SK-N-SH treated with all-trans-retinoic acid at 6 μM for 48 hours (cell line): ENCODE measurements around the gene LSM2.

Source experiments
- ATAC-seq: fragments of 200-7000 bp; cut with Tn5 transposase; 3 replicates; pipeline ENCODE4 v1.9.1; 2020; ENCODE audit warnings: mild to moderate bottlenecking, moderate library complexity
- BACH2 ChIP-seq: fragments of 250-450 bp; sonication (Bioruptor Pico); IDR thresholded peaks from 2 replicates; pipeline ENCODE4 v1.9.0; 2021; ENCODE audit warnings: mild to moderate bottlenecking, borderline replicate concordance
- CSDC2 ChIP-seq: fragments of 250-450 bp; sonication (Bioruptor Pico); IDR thresholded peaks from 2 replicates; pipeline ENCODE4 v1.5.0; 2020; ENCODE audit warnings: mild to moderate bottlenecking, moderate library complexity
- ESRRG ChIP-seq: fragments of 250-450 bp; sonication (Bioruptor Pico); IDR thresholded peaks from 2 replicates; pipeline ENCODE4 v1.6.1; 2021; ENCODE audit warnings: mild to moderate bottlenecking
- GLIS3 ChIP-seq: fragments of 250-450 bp; sonication (Bioruptor Pico); IDR thresholded peaks from 2 replicates; pipeline ENCODE4 v1.5.0; 2020; ENCODE audit warnings: mild to moderate bottlenecking, moderate library complexity
- ISL1 ChIP-seq: fragments of 250-450 bp; sonication (Bioruptor Pico); IDR thresholded peaks from 2 replicates; pipeline ENCODE4 v2.1.2; 2022; ENCODE audit warnings: mild to moderate bottlenecking, moderate library complexity
- OSR1 ChIP-seq: fragments of 250-450 bp; sonication (Bioruptor Pico); IDR thresholded peaks from 2 replicates; pipeline ENCODE4 v1.8.0; 2022; ENCODE audit warnings: moderate library complexity, mild to moderate bottlenecking, inconsistent platforms
- PPARA ChIP-seq: fragments of 250-450 bp; sonication (Bioruptor Pico); IDR thresholded peaks from 2 replicates; pipeline ENCODE4 v1.5.0; 2020; ENCODE audit warnings: mild to moderate bottlenecking, borderline replicate concordance
- SNAI2 ChIP-seq: fragments of 250-450 bp; sonication (Bioruptor Pico); IDR thresholded peaks from 2 replicates; pipeline ENCODE4 v1.5.0; 2020; ENCODE audit warnings: mild to moderate bottlenecking, moderate library complexity
- TCF4 ChIP-seq: fragments of 250-450 bp; sonication (Bioruptor Pico); IDR thresholded peaks from 2 replicates; pipeline ENCODE4 v1.8.0; 2021; ENCODE audit warnings: mild to moderate bottlenecking, moderate library complexity, borderline replicate concordance
- TOX ChIP-seq: fragments of 250-450 bp; sonication (Bioruptor Pico); IDR thresholded peaks from 2 replicates; pipeline ENCODE4 v1.8.0; 2021; ENCODE audit warnings: mild to moderate bottlenecking, moderate library complexity, borderline replicate concordance
- ZFP30 ChIP-seq: fragments of 450-650 bp; formaldehyde crosslinking; IDR thresholded peaks from 2 replicates; pipeline ENCODE4 v1.5.0; 2022; ENCODE audit warnings: mild to moderate bottlenecking, moderate library complexity
- ZNF565 ChIP-seq: fragments of 450-650 bp; formaldehyde crosslinking; conservative IDR thresholded peaks from 2 replicates; pipeline ENCODE4 v1.5.0; 2020; ENCODE audit warnings: low read depth, mild to moderate bottlenecking, moderate library complexity
- ZNF70 ChIP-seq: fragments of 450-650 bp; formaldehyde crosslinking; IDR thresholded peaks from 2 replicates; pipeline ENCODE4 v1.5.0; 2020; ENCODE audit warnings: mild to moderate bottlenecking, moderate library complexity
- ZNF8 ChIP-seq: fragments of 450-650 bp; formaldehyde crosslinking; IDR thresholded peaks from 2 replicates; pipeline ENCODE4 v1.5.0; 2020; ENCODE audit warnings: mild to moderate bottlenecking, moderate library complexity
- TF ChIP-seq, protein P1 (sequence below): fragments of 250-450 bp; sonication (Bioruptor Pico); IDR thresholded peaks from 2 replicates; pipeline ENCODE4 v1.5.1; 2021; ENCODE audit warnings: mild to moderate bottlenecking, moderate library complexity
- TF ChIP-seq, protein P2 (sequence below): fragments of 250-450 bp; sonication (Bioruptor Pico); IDR thresholded peaks from 2 replicates; pipeline ENCODE4 v1.8.0; 2020; ENCODE audit warnings: mild to moderate bottlenecking, moderate library complexity, borderline replicate concordance
- TF ChIP-seq, protein P3 (sequence below): fragments of 250-450 bp; sonication (Bioruptor Pico); IDR thresholded peaks from 2 replicates; pipeline ENCODE4 v1.8.0; 2021; ENCODE audit warnings: low read depth, mild to moderate bottlenecking, moderate library complexity, borderline replicate concordance
- TF ChIP-seq, protein P4 (sequence below): fragments of 250-450 bp; sonication (Bioruptor Pico); IDR thresholded peaks from 2 replicates; pipeline ENCODE4 v1.5.1; 2020; ENCODE audit warnings: low read depth, mild to moderate bottlenecking, moderate library complexity
- TF ChIP-seq, protein P5 (sequence below): fragments of 250-450 bp; sonication (Bioruptor Pico); IDR thresholded peaks from 2 replicates; pipeline ENCODE4 v1.5.0; 2020; ENCODE audit warnings: mild to moderate bottlenecking, moderate library complexity

Gene LSM2

DNA sequence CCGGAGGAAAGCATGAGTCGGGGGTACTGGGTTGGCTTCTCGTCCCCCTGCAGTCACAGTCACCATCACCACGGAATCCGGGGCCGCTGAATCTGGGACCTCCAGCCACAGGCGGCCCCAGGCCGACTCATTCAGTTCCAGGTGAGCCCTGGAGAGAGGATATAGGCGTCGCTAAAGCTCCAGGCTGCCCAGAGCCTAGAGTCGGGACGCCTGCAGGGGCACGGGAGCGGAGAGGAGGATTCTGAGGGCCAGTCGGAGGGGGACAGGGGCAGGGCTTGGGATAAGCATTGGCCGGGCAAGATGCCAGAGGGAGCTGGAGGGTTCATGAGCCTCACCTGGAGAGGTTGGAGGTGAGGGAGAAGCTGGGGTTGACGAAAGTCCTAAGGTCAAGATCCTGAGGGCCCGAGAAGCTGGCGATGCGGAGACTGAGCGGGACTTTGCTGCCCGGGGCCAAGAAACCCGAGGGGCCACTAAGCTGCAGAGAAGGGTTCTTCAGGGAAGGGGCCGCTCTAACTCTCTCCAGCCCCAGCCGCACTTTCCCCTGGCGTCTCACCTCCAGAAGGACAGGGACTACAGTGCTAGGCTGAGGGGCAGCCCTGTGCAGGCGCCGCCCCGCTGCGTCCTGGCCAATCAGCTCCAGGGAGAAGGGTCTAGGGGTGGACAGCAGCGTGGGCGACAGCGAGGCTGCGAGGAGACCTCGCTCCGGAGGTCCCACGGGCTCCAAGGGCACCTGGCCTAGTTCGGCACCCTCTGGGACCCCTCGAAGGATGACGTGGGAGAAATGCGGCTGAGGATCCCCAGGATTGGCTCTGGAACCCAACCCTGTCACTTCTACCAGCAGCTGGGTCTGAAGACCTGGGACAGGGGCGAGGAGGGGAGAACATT is 40.6 kb downstream of the LSM2 start:
- ATAC-seq, result peak; percentile 81
- no peak for TF ChIP-seq ZNF565 (CRISPR knock-in tag)
- TF ChIP-seq, protein P1, sequence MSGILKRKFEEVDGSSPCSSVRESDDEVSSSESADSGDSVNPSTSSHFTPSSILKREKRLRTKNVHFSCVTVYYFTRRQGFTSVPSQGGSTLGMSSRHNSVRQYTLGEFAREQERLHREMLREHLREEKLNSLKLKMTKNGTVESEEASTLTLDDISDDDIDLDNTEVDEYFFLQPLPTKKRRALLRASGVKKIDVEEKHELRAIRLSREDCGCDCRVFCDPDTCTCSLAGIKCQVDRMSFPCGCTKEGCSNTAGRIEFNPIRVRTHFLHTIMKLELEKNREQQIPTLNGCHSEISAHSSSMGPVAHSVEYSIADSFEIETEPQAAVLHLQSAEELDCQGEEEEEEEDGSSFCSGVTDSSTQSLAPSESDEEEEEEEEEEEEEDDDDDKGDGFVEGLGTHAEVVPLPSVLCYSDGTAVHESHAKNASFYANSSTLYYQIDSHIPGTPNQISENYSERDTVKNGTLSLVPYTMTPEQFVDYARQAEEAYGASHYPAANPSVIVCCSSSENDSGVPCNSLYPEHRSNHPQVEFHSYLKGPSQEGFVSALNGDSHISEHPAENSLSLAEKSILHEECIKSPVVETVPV (CRISPR knock-in tag), result no peak
- TF ChIP-seq TOX, result no peak
- TF ChIP-seq, protein P2, sequence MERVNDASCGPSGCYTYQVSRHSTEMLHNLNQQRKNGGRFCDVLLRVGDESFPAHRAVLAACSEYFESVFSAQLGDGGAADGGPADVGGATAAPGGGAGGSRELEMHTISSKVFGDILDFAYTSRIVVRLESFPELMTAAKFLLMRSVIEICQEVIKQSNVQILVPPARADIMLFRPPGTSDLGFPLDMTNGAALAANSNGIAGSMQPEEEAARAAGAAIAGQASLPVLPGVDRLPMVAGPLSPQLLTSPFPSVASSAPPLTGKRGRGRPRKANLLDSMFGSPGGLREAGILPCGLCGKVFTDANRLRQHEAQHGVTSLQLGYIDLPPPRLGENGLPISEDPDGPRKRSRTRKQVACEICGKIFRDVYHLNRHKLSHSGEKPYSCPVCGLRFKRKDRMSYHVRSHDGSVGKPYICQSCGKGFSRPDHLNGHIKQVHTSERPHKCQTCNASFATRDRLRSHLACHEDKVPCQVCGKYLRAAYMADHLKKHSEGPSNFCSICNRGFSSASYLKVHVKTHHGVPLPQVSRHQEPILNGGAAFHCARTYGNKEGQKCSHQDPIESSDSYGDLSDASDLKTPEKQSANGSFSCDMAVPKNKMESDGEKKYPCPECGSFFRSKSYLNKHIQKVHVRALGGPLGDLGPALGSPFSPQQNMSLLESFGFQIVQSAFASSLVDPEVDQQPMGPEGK (CRISPR knock-in tag), result no peak
- no peak for TF ChIP-seq ESRRG
- no peak for TF ChIP-seq ZFP30 (CRISPR knock-in tag)
- TF ChIP-seq, protein P3, sequence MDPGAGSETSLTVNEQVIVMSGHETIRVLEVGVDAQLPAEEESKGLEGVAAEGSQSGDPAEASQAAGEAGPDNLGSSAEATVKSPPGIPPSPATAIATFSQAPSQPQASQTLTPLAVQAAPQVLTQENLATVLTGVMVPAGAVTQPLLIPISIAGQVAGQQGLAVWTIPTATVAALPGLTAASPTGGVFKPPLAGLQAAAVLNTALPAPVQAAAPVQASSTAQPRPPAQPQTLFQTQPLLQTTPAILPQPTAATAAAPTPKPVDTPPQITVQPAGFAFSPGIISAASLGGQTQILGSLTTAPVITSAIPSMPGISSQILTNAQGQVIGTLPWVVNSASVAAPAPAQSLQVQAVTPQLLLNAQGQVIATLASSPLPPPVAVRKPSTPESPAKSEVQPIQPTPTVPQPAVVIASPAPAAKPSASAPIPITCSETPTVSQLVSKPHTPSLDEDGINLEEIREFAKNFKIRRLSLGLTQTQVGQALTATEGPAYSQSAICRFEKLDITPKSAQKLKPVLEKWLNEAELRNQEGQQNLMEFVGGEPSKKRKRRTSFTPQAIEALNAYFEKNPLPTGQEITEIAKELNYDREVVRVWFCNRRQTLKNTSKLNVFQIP, result no peak
- TF ChIP-seq ZNF8 (CRISPR knock-in tag), result no peak
- TF ChIP-seq, protein P4, sequence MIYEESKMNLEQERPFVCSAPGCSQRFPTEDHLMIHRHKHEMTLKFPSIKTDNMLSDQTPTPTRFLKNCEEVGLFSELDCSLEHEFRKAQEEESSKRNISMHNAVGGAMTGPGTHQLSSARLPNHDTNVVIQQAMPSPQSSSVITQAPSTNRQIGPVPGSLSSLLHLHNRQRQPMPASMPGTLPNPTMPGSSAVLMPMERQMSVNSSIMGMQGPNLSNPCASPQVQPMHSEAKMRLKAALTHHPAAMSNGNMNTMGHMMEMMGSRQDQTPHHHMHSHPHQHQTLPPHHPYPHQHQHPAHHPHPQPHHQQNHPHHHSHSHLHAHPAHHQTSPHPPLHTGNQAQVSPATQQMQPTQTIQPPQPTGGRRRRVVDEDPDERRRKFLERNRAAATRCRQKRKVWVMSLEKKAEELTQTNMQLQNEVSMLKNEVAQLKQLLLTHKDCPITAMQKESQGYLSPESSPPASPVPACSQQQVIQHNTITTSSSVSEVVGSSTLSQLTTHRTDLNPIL (CRISPR knock-in tag), result no peak
- TF ChIP-seq, all 23 proteins: peak for 0

DNA sequence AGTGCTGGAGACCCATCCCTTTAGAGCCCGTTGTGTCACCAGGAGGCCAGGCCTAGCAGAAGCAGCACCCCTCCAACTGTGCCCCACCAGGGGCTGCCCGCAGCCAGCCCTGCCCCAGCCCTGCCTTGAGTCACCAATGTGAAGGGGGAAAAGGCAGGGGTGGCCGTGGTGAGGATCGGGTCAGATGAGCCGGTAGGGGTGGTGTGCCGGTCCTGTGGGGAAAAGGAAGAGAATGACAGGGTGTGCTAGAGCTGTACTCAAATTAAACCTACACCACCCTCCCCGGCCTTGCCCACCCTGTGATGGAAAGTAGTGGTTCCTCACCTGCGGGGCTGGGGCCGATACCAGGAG is 41.2 kb downstream of the LSM2 start:
- TF ChIP-seq CSDC2 (no peak), ISL1 (CRISPR knock-in tag) (no peak), ZNF565 (CRISPR knock-in tag) (no peak), PPARA (CRISPR knock-in tag) (no peak)
- ATAC-seq, result no peak

DNA sequence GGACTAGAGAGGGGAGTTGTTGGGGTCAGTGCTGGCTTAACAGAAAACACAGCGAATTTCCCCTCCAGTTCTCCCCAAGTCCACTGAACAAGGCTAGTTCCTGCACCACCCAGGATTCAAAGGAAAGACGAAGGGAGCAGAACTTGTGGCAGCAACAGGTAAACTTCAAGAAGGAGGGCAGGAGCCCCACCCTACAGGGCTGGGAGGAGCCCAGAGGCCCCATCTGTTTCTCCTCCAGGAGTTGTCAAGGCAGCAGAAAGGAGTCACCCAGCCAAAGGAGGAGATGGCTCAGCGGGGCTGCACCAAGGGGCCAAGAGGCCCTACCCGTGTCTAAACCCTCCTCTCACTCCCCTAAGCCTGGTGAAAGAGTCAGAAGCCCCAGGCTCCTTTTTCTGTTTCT is 42.6 kb downstream of the LSM2 start:
- TF ChIP-seq, protein P1 (CRISPR knock-in tag), result no peak
- TF ChIP-seq PPARA (CRISPR knock-in tag) (no peak), ZNF565 (CRISPR knock-in tag) (no peak), OSR1 (CRISPR knock-in tag) (no peak), TCF4 (CRISPR knock-in tag) (no peak), BACH2 (CRISPR knock-in tag) (no peak), ZNF70 (CRISPR knock-in tag) (no peak), TOX (no peak), GLIS3 (CRISPR knock-in tag) (no peak), SNAI2 (CRISPR knock-in tag) (no peak)
- TF ChIP-seq, protein P5, sequence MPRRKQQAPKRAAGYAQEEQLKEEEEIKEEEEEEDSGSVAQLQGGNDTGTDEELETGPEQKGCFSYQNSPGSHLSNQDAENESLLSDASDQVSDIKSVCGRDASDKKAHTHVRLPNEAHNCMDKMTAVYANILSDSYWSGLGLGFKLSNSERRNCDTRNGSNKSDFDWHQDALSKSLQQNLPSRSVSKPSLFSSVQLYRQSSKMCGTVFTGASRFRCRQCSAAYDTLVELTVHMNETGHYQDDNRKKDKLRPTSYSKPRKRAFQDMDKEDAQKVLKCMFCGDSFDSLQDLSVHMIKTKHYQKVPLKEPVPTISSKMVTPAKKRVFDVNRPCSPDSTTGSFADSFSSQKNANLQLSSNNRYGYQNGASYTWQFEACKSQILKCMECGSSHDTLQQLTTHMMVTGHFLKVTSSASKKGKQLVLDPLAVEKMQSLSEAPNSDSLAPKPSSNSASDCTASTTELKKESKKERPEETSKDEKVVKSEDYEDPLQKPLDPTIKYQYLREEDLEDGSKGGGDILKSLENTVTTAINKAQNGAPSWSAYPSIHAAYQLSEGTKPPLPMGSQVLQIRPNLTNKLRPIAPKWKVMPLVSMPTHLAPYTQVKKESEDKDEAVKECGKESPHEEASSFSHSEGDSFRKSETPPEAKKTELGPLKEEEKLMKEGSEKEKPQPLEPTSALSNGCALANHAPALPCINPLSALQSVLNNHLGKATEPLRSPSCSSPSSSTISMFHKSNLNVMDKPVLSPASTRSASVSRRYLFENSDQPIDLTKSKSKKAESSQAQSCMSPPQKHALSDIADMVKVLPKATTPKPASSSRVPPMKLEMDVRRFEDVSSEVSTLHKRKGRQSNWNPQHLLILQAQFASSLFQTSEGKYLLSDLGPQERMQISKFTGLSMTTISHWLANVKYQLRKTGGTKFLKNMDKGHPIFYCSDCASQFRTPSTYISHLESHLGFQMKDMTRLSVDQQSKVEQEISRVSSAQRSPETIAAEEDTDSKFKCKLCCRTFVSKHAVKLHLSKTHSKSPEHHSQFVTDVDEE (CRISPR knock-in tag), result no peak
- TF ChIP-seq, protein P2 (CRISPR knock-in tag), result no peak
- ATAC-seq, result no peak
